Stimulated activated memory B cell treated with anti-CD40 and anti-IgM and Interleukin-4, amounts not matched to agents 10 μg/mL and 1 μg/mL and 100 μg/mL, for 72 hours (primary cell): ENCODE data around the gene NCOA7.

Experiments
- ATAC-seq: fragments of 150-1000 bp; cut with Tn5 transposase; 2 replicates; pipeline ENCODE4 v1.10.0; 2021
- H3K27ac Mint-ChIP-seq: one replicate; pipeline ENCODE4 v1.8.0; 2022; ENCODE audit warnings: mild to moderate bottlenecking, mixed read lengths
- H3K27me3 Mint-ChIP-seq: one replicate; pipeline ENCODE4 v1.8.0; 2022; ENCODE audit warnings: mixed read lengths
- H3K36me3 Mint-ChIP-seq: one replicate; pipeline ENCODE4 v1.8.0; 2022; ENCODE audit warnings: mixed read lengths
- H3K4me1 Mint-ChIP-seq: one replicate; pipeline ENCODE4 v1.8.0; 2022; ENCODE audit warnings: mixed read lengths
- H3K4me3 Mint-ChIP-seq: one replicate; pipeline ENCODE4 v1.8.0; 2022; ENCODE audit warnings: mild to moderate bottlenecking, moderate library complexity, mixed read lengths
- H3K9me3 Mint-ChIP-seq: one replicate; pipeline ENCODE4 v1.8.0; 2022; ENCODE audit warnings: mixed read lengths

Gene NCOA7

DNA sequence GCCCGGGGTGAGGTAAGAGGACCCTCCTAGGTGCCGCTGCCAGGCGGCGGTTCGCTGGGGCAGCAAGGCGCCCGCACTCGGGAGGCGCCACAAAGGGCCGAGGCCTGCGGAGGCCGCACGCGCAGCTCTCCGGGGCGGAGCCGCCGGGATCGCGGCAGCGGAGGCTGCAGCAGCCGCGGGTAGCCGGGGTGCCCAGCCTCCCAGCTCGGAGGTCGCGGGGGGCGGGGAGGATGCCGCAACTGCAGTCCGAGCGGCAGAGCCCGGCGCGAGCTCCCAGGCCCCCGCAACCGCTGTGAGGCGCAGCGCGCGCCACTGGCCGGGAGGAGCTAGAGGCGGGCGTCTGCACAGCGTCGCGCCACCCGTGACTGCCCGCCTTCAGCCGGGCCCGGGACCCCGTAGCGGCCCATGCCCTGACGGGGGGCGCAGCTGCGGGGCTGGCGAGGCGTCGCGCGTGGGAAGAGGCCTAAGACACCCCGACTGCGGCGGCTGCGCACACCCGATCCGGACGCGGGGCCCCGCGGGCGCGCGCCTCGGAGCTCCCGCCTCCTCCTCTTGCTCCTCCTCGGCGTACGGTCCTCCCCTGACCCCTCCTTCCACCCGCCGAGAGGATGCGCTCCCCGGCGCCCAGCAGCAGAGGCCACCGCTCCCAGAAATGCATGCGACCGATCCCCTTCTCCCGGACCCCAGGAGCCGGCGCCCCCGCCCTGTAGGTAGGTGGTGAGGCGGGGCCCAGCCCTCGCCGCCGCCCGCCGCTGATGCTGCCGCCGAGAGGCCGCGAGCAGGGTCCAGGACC, at the start of gene NCOA7:
Gene NCOA7, plus strand, starts transcription at position 603 of the 793 bp plus-strand sequence. CDS start 24,395 bp downstream, outside the sequence.
- H3K27ac Mint-ChIP-seq, result peak within 1 kb of the TSS; percentile 92

DNA sequence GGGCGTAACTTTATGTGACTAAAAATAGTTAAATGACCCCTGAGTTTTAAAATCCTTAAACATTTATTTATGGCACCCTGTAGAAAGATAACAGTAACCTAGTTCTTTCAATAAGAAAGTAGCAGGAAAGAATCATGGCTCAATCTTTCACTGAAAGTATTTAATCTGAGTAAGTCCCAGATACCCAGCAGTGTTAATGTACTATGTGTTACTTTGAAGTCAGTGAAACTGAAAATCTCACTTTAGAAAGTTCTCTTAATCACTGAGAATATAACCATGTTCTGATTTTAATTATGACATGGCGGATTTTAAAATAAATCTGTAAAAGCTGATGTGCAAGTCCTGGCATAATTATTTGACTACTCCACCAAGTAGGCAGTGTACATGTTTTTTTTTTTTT, 49.4 kb upstream of the NCOA7 start:
- no peak overlapping the region for H3K4me3 Mint-ChIP-seq
- no peak overlapping the region for H3K27ac Mint-ChIP-seq
- H3K27me3 Mint-ChIP-seq, result peaks cover 25% of the 10 kb centered on the region
- no peak for ATAC-seq
- no peaks in the 10 kb centered on the region for H3K4me1 Mint-ChIP-seq
- no peaks in the 10 kb centered on the region for H3K36me3 Mint-ChIP-seq
- H3K9me3 Mint-ChIP-seq, result no peaks in the 10 kb centered on the region

More for the DNA sequence above, at the start of gene NCOA7:
- Mint-ChIP-seq H3K4me3 (peak within 1 kb of the TSS; percentile 90), H3K4me1 (peaks cover 51% of the 10 kb centered on the region), H3K9me3 (no peaks in the 10 kb centered on the region), H3K27me3 (no peaks in the 10 kb centered on the region), H3K36me3 (no peaks in the 10 kb centered on the region)
- peak; percentile 91 for ATAC-seq

DNA sequence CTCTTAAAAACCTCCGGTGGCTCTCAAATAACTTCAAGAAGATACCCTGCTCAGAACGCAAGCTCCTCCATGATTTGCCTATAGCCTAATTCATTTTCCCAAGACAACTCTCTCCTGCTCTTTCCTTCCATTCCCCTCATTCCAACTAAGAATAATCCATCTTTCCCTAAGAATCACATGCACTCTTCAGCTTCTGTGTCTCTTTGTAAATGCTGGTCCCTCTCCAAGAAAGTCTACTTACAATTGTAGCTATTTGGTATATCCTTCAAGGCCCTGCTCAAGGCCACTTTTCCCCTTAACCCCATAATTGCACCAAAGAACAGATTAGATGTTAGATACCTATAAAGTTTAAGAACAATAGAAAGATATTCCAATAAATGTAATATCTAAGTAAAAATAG, 48.7 kb upstream of the NCOA7 start:
- peaks cover 6% of the 10 kb centered on the region for H3K4me1 Mint-ChIP-seq
- no peak for ATAC-seq
- H3K27me3 Mint-ChIP-seq, result peaks cover 25% of the 10 kb centered on the region
- H3K27ac Mint-ChIP-seq, result no peak overlapping the region
- no peak overlapping the region for H3K4me3 Mint-ChIP-seq
- H3K36me3 Mint-ChIP-seq, result no peaks in the 10 kb centered on the region
- no peaks in the 10 kb centered on the region for H3K9me3 Mint-ChIP-seq

- no peak for ATAC-seq
- no peak overlapping the region for H3K27ac Mint-ChIP-seq
- peaks cover 25% of the 10 kb centered on the region for H3K27me3 Mint-ChIP-seq
- H3K4me1 Mint-ChIP-seq, result peaks cover 12% of the 10 kb centered on the region
- H3K4me3 Mint-ChIP-seq, result no peak overlapping the region
- no peaks in the 10 kb centered on the region for H3K36me3 Mint-ChIP-seq
- no peaks in the 10 kb centered on the region for H3K9me3 Mint-ChIP-seq
Observed at GRCh38 chr6:125742464-125743120, 48.2 kb upstream of the NCOA7 start.

- H3K9me3 Mint-ChIP-seq, result no peaks in the 10 kb centered on the region
- no peak overlapping the region for H3K4me3 Mint-ChIP-seq
- H3K27ac Mint-ChIP-seq, result no peak overlapping the region
- ATAC-seq, result no peak
- peaks cover 21% of the 10 kb centered on the region for H3K4me1 Mint-ChIP-seq
- peaks cover 28% of the 10 kb centered on the region for H3K27me3 Mint-ChIP-seq
- H3K36me3 Mint-ChIP-seq, result no peaks in the 10 kb centered on the region
Observed at GRCh38 chr6:125743604-125744003, 47.2 kb upstream of the NCOA7 start.

DNA sequence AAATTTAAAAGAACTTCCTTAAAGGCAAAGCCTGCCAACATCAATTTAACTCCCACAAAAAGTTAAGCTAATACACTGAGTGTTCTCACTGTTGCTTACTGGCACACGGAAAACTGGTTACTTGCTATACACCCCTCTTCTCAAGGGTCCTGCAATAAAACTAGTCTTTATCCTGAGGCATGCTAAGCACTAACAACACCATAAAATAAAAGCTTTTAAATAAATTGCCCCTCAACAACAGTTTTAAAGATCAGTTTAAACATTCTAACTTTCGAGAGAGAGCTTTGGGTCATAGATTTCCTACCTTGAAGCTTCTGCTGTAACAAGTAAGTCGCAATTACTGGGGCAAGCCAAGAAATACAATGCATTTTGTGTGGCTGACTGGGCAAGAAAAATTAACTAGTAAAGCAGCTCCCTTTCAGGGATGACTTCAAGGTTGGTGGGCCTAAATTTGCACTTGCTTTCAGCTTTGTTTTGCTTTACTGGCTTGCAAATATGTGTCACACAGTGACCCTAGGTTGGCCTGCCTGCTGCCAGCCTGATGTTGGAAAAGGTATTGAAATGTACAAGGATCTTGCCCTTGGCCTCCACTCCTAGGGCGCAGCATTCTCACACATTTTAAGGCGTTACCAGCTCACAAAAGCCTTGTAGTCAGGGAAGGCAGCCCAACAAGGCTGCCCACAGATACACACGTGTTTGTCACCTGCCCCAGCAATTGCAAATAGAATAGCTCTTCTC, 45.3 kb upstream of the NCOA7 start:
- no peaks in the 10 kb centered on the region for H3K36me3 Mint-ChIP-seq
- H3K27ac Mint-ChIP-seq, result no peak overlapping the region
- peaks cover 42% of the 10 kb centered on the region for H3K27me3 Mint-ChIP-seq
- H3K9me3 Mint-ChIP-seq, result no peaks in the 10 kb centered on the region
- ATAC-seq, result no peak
- peaks cover 33% of the 10 kb centered on the region for H3K4me1 Mint-ChIP-seq
- H3K4me3 Mint-ChIP-seq, result no peak overlapping the region

- no peaks in the 10 kb centered on the region for H3K36me3 Mint-ChIP-seq
- no peak overlapping the region for H3K27ac Mint-ChIP-seq
- H3K4me3 Mint-ChIP-seq, result peak overlapping the region; percentile 7
- H3K9me3 Mint-ChIP-seq, result no peaks in the 10 kb centered on the region
- H3K27me3 Mint-ChIP-seq, result peaks cover 48% of the 10 kb centered on the region
- no peak for ATAC-seq
- peaks cover 38% of the 10 kb centered on the region for H3K4me1 Mint-ChIP-seq
Observed at GRCh38 chr6:125746019-125746414, 44.7 kb upstream of the NCOA7 start.

GRCh38 chr6:125746731-125747588, 43.8 kb upstream of the NCOA7 start:
- Mint-ChIP-seq H3K4me1 (peaks cover 43% of the 10 kb centered on the region), H3K4me3 (peak overlapping the region; percentile 67), H3K27me3 (peaks cover 57% of the 10 kb centered on the region), H3K27ac (no peak overlapping the region), H3K36me3 (no peaks in the 10 kb centered on the region), H3K9me3 (no peaks in the 10 kb centered on the region)
- peak; percentile 63 for ATAC-seq

DNA sequence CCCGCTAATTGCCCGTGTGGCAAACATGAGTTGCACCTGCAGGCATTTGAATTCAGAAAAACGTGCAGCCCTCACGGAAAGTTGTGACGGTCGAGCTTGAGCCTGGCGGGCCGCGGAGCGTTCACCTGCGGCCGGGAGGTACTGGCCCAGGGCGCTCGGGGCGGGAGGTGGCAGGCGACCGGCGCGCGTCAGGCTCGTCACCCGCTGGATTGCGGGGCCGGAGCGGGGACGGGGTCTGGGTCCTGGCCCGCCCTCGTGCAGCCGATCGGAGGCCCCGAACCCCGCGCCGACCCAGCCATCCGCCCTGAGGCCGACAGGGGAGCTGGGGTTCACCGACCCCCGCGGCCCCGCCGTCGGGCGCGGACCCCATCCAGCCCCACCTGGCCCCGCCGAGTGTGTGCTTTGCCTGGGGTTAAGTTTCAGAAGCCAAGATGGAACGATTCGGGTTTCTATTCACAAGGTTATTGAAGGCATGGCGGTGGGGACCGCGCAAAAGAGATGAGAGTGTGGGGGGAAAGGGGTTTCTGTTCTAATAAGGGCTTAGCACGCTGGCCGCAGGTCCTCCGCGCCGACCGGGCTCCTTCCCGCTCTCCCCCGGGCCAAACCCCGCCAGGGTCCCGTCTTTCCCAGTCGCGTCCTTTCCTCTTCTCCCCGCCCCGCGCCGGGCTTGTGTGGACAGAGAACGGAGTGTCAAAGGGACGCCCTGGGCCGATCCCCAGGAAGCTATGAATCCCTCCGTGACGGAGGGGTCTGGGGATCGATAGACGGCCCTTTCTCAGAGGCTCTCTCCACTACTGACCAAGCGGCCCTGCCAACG, 43.0 kb upstream of the NCOA7 start:
- ATAC-seq, result peak; percentile 9
- H3K27me3 Mint-ChIP-seq, result peaks cover 62% of the 10 kb centered on the region
- no peaks in the 10 kb centered on the region for H3K9me3 Mint-ChIP-seq
- no peak overlapping the region for H3K27ac Mint-ChIP-seq
- H3K4me1 Mint-ChIP-seq, result peaks cover 43% of the 10 kb centered on the region
- H3K4me3 Mint-ChIP-seq, result peak overlapping the region; percentile 76
- H3K36me3 Mint-ChIP-seq, result no peaks in the 10 kb centered on the region

DNA sequence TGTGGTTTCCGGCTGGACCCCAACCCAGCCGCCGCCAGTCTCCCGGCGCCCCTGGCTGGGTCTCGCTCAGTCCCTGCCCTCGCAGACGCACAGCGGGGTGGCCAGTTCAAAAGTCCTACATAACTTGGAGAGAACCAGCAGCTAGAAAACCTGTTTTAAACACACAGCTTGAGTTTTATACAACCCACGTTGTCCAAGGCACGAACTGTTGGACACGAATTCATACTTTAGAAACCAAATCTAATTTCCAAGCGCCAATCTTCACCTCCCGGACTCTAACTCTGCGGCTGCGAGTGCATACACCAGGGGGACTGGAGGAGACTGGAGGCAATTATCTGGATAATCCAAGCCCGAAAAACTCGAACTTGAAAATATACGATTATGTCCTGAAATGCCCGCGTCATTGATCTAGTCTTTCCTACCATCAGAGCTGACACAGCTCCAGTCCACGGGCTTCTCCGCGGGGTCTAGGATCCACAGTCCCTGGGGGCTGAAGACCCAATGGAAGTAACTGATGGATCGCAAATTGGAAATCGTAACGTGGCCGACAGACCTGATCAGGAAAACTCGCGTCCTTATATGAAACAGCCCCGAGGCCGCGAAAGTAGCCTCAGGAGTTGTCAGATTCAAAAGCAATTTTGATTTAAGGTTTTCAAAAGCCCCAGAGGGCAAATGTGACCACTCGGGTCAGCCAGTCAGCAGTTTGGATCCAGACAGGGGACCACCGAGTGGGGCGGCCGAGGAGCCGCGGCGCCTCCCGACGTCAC, 42.2 kb upstream of the NCOA7 start:
- no peak for ATAC-seq

GRCh38 chr6:125749173-125749864, 41.4 kb upstream of the NCOA7 start, which contains the start of gene HEY2:
HEY2 (plus strand) TSS chr6:125749632; CDS start chr6:125749777, 145 bp downstream.
- peak; percentile 96 for ATAC-seq
- Mint-ChIP-seq H3K4me1 (peaks cover 43% of the 10 kb centered on the region), H3K27me3 (peaks cover 68% of the 10 kb centered on the region), H3K27ac (peak within 1 kb of the TSS; percentile 45), H3K9me3 (no peaks in the 10 kb centered on the region), H3K4me3 (peak within 1 kb of the TSS; percentile 82), H3K36me3 (no peaks in the 10 kb centered on the region)

More for the DNA sequence above, 42.2 kb upstream of the NCOA7 start:
- peaks cover 43% of the 10 kb centered on the region for H3K4me1 Mint-ChIP-seq
- H3K9me3 Mint-ChIP-seq, result no peaks in the 10 kb centered on the region
- H3K4me3 Mint-ChIP-seq, result peak overlapping the region; percentile 76
- H3K36me3 Mint-ChIP-seq, result no peaks in the 10 kb centered on the region
- peaks cover 68% of the 10 kb centered on the region for H3K27me3 Mint-ChIP-seq
- no peak overlapping the region for H3K27ac Mint-ChIP-seq

DNA sequence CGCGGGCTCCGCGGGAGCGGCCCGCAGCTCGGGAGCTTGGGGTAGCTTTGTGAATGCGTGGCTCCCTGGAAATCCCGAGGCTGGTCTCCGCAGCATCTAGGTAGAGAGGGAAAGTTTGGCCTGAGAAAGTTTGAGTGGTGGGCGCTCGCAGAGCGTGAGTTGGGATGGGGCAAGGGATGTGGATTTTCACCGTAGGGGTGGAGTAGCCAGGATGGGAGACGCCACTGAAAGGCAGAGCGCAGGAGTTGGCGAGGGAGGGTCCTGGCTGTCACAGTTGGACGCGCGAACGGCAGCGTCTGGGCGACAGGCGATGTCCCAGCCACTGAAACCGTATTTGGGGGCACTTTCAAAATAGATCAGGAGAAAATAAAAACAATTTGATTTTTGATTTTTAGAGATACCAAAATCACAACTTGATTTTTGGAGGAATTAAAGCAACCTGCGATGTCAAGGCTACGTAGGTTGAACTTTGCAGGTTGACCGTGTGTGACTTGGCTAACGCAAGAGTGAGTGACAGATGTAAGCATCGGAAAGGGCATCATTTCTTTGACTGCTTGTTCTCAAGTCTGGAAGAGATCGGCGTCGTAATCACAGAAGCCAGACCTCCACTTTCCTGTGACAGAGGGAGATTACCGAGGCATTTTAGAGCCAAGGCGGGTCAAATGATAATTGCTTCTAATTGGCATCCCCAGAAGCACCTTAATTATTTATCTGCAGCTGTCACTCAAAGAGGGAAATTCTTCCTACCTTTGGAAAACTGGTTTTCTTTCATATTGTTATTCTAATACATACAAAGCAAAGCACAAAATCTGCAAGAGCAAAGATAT, 40.7 kb upstream of the NCOA7 start:
- ATAC-seq, result no peak
- peak overlapping the region; percentile 45 for H3K27ac Mint-ChIP-seq
- no peaks in the 10 kb centered on the region for H3K9me3 Mint-ChIP-seq
- peaks cover 43% of the 10 kb centered on the region for H3K4me1 Mint-ChIP-seq
- no peaks in the 10 kb centered on the region for H3K36me3 Mint-ChIP-seq
- H3K27me3 Mint-ChIP-seq, result peaks cover 68% of the 10 kb centered on the region
- H3K4me3 Mint-ChIP-seq, result peak overlapping the region; percentile 82
